ENCODE data around the gene GCNA.

DNA sequence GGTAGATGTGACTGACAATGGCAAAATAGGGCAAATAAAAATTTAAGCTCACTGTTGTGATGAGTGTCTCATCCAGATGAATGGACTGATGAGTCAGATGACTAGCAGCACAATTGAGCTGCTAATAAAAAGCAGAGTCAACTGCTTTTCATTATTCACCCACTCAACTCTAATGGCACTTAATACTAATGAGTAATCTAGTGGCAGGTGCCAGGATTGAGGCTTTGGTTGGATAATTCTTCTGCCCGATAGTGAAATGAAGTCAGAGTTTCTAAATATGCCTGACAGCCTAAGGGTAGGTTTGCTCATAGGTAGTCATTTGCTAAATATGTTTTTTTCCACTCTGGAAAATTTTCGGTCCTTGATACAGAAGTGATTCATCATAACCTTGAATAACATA is 34.9 kb upstream of the GCNA start:
- TF ChIP-seq EP300 (IDR thresholded peaks at IDR 0.05) (no peak), POLR2A (IDR thresholded peaks at IDR 0.05) (no peak)
